ENCODE results near the gene PRRT3. TPM values are rescaled to one million over a fixed set of nuclear protein-coding genes. Genes with fewer than 3 reads are reported as not detected.

The PRRT3 gene
- total and polyA plus RNA-seq, 2 of the 13 experiments (the other 11 are each of a cell fraction or from before 2014, with no cell fraction given) = 0.22 to 0.44 TPM

GRCh38 chr3:9946112-9947024, 5.8 kb downstream of the PRRT3 start (continued):
- TF ChIP-seq ZNF407 (CRISPR knock-in tag; IDR thresholded peaks at IDR 0.05; ENCODE audit: not compliant biosample characterization) (no peak), ERF (CRISPR knock-in tag; IDR thresholded peaks at IDR 0.05) (peak; percentile 86), SKI (IDR thresholded peaks at IDR 0.05; ENCODE audit: partially characterized antibody) (peak; percentile 38), MXD4 (CRISPR knock-in tag; IDR thresholded peaks at IDR 0.05) (peak; percentile 60; the same call in 1 of the 2 replicates), BCLAF1 (IDR thresholded peaks at IDR 0.05) (no peak), ETS1 (CRISPR knock-in tag; IDR thresholded peaks at IDR 0.05) (peak; percentile 83; the same call in 1 of the 2 replicates), NONO (IDR thresholded peaks at IDR 0.05) (no peak), NONO (CRISPR knock-in tag; conservative IDR thresholded peaks at IDR 0.05) (peak; percentile 89), POLR2AphosphoS5 (IDR thresholded peaks at IDR 0.05; ENCODE audit: low read depth, low read length) (peak; percentile 65), IRX3 (CRISPR knock-in tag; IDR thresholded peaks at IDR 0.05; ENCODE audit: borderline replicate concordance, low read depth) (no peak), ZFP1 (CRISPR knock-in tag; IDR thresholded peaks at IDR 0.05) (no peak), CHD4 (IDR thresholded peaks at IDR 0.05; ENCODE audit: borderline replicate concordance, low read length) (no peak), STAT5B (CRISPR knock-in tag; IDR thresholded peaks at IDR 0.05) (0 out of 2 replicates have a peak, but pooled peaks have one; percentile 84), ZNF740 (CRISPR knock-in tag; IDR thresholded peaks at IDR 0.05) (no peak), ZNF879 (CRISPR knock-in tag; IDR thresholded peaks at IDR 0.05) (no peak), EHMT2 (IDR thresholded peaks at IDR 0.05; ENCODE audit: borderline replicate concordance, low read depth, low read length) (no peak), ZNF552 (CRISPR knock-in tag; IDR thresholded peaks at IDR 0.05; ENCODE audit: borderline replicate concordance) (peak; percentile 86)

Measured in HepG2 (cell line).